Thoracic aorta (tissue), 2 donors: ENCODE measurements around the gene SPEG. TPM values are rescaled to one million over a fixed set of nuclear protein-coding genes. Genes with fewer than 3 reads are reported as not detected.
A peak's percentile ranks its signal among the peaks of the same experiment; 100 is the strongest.

Experiments
- ATAC-seq: fragments of 150-250 bp; one replicate; pipeline ENCODE4 v1.8.0; 2017; ENCODE audit warnings: low read depth; ENCODE audit not compliant: insufficient number of reproducible peaks, low FRiP score
- DNase-seq: peaks from one replicate; pipeline ENCODE4 v3.0.0-alpha.2; 2020; ENCODE audit warnings: low spot score
- H3K27ac ChIP-seq, 2 donors: fragments of 200-600 bp; sonication (generic); 1 replicate in 1 of 2; 2 replicates in 1 of 2; pipeline ENCODE4 v1.5.1; 2016; ENCODE audit warnings: mild to moderate bottlenecking in 2 of 2, moderate library complexity in 2 of 2
- H3K27me3 ChIP-seq: fragments of 200-600 bp; sonication (generic); replicated peaks from 2 replicates; pipeline ENCODE4 v1.6.0; 2016; ENCODE audit warnings: mild to moderate bottlenecking; ENCODE audit not compliant: insufficient read depth
- H3K36me3 ChIP-seq: fragments of 200-600 bp; sonication (generic); one replicate; pipeline ENCODE4 v1.5.1; 2016
- H3K4me1 ChIP-seq, 2 donors: fragments of 200-600 bp; sonication (generic); 1 replicate in 1 of 2; 2 replicates in 1 of 2; pipeline versions ENCODE4 v1.5.1 to v1.6.0; 2016; ENCODE audit warnings: low read depth in 2 of 2, mild to moderate bottlenecking in 1 of 2; ENCODE audit not compliant: control insufficient read depth in 1 of 2
- H3K4me3 ChIP-seq: fragments of 200-600 bp; sonication (generic); 2 replicates; pipeline ENCODE4 v1.5.1; 2016; ENCODE audit warnings: mild to moderate bottlenecking
- H3K9me3 ChIP-seq: fragments of 200-600 bp; sonication (generic); 2 replicates; pipeline ENCODE4 v1.5.1; 2016
- total RNA-seq, 2 donors: library from RNA; depleted of rRNA; stranded (reverse); fragments of >200 nt; gene quantifications; one replicate each; pipeline versions ENCODE4 v1.1.0 to v1.2.3, GENCODE V29; 2016
- TF ChIP-seq, protein P1 (sequence below): fragments of 200-600 bp; sonication (generic); IDR thresholded peaks from one replicate; pipeline ENCODE4 v1.5.1; 2019; ENCODE audit warnings: antibody characterized with exemption

The SPEG gene
- total RNA-seq, 2 donors from 2014 or later, result 426 to 455 TPM

DNA sequence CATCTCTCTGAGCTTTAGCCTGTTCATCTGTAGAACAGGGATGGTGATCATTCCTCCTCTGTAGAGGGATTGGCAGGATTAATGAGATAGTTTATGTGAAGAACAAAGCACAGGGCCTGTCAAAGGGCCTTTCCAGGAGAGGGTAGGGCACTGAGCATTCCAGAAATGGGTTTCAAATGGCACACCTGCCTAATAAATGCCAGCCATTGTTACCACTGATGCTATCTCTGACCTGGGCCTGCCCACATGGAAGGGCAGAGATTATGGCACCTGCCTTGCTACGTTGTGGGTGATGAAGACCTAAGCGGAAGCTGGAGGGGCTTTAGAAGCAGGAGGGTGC, 33.1 kb downstream of the SPEG start:
- H3K4me3 ChIP-seq, result no peak overlapping the region
- peaks cover 15 to 72% of the 10 kb centered on the region in 2 donors for H3K4me1 ChIP-seq
- no peaks in the 10 kb centered on the region for H3K27me3 ChIP-seq
- H3K27ac ChIP-seq, result peak overlapping the region; percentile 46 to 63
- ATAC-seq (no peak), DNase-seq (no peak)
- peaks cover 92% of the 10 kb centered on the region for H3K36me3 ChIP-seq
- no peaks in the 10 kb centered on the region for H3K9me3 ChIP-seq
- TF ChIP-seq, protein P1, sequence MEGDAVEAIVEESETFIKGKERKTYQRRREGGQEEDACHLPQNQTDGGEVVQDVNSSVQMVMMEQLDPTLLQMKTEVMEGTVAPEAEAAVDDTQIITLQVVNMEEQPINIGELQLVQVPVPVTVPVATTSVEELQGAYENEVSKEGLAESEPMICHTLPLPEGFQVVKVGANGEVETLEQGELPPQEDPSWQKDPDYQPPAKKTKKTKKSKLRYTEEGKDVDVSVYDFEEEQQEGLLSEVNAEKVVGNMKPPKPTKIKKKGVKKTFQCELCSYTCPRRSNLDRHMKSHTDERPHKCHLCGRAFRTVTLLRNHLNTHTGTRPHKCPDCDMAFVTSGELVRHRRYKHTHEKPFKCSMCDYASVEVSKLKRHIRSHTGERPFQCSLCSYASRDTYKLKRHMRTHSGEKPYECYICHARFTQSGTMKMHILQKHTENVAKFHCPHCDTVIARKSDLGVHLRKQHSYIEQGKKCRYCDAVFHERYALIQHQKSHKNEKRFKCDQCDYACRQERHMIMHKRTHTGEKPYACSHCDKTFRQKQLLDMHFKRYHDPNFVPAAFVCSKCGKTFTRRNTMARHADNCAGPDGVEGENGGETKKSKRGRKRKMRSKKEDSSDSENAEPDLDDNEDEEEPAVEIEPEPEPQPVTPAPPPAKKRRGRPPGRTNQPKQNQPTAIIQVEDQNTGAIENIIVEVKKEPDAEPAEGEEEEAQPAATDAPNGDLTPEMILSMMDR, result no peak

DNA sequence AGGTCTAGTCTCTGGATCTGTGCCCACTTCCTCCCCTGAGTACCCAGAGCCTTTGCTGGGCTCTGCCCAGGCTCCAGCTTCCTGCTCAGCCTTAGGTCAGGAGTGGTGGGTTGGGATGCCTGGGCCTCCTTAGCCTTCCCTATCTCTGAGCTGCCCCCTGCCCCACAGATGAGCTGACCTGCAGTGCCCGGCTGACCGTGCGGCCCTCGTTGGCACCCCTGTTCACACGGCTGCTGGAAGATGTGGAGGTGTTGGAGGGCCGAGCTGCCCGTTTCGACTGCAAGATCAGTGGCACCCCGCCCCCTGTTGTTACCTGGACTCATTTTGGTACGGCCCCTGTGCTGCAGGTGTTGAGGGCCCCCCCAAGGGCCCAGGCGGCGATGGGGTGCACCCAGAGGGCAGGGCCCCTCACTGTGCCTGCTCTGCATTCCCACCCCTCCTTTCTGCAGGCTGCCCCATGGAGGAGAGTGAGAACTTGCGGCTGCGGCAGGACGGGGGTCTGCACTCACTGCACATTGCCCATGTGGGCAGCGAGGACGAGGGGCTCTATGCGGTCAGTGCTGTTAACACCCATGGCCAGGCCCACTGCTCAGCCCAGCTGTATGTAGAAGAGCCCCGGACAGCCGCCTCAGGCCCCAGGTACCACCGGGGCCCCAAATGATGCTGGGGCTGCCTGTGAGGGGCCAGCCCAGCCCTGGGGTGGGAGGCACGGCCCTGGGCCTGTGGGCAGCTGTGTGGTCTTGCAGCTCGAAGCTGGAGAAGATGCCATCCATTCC, 34.0 kb downstream of the SPEG start:
- Histone ChIP-seq H3K9me3 (no peaks in the 10 kb centered on the region), H3K4me3 (no peak overlapping the region), H3K4me1 (peaks cover 9 to 63% of the 10 kb centered on the region in 2 donors), H3K36me3 (peaks cover 95% of the 10 kb centered on the region), H3K27ac (peak overlapping the region; percentile 46 to 63), H3K27me3 (no peaks in the 10 kb centered on the region)
- TF ChIP-seq, protein P1, result no peak
- no peak for DNase-seq
- no peak for ATAC-seq

DNA sequence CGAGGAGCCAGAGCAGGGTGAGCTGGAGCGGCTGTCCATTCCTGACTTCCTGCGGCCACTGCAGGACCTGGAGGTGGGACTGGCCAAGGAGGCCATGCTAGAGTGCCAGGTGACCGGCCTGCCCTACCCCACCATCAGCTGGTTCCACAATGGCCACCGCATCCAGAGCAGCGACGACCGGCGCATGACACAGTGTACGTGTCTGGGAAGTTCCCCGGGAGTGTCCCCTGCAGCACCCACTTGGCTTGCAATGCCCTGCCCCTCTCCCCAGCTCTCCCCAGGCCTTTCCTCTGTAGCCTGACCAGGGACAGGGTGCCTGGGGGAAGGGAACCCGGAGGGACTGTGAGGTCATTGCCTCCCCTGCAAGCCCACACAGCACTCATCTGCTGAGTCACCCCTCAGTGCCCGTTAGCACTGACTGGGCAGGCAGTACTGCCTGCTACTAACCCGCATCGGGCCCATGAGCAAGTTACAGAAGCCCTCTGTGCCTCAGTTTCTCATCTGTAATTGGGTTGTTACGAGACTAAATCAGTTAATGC, 34.6 kb downstream of the SPEG start:
- ATAC-seq, result no peak

DNA sequence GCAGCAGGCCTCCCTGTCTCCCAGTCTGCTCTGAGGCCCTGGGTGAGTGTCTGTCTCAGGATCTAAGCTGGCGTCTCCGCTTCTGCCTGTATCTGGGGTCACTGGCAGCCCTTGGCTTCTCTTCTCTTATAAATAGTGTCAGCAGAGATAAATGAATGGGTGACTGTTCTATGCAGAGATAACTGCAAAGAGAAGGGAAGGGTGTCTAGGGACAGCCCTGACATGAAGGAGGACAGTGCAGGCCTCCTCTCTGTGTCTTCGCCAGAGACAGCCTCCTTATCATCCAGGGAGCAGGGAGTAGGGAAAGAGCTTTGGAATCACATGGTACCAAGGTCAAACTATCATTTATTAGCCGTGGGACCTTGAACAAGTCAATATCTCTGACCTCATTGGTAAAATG, 35.8 kb downstream of the SPEG start:
- TF ChIP-seq, protein P1, result no peak
- peak overlapping the region; percentile 46 to 63 for H3K27ac ChIP-seq
- peaks cover 92% of the 10 kb centered on the region for H3K36me3 ChIP-seq
- H3K4me1 ChIP-seq, result peaks cover 4 to 46% of the 10 kb centered on the region in 2 donors
- no peak overlapping the region for H3K4me3 ChIP-seq
- ATAC-seq, result no peak
- no peak for DNase-seq
- no peaks in the 10 kb centered on the region for H3K27me3 ChIP-seq
- no peaks in the 10 kb centered on the region for H3K9me3 ChIP-seq

More for the DNA sequence above, 34.6 kb downstream of the SPEG start:
- no peak for DNase-seq
- no peaks in the 10 kb centered on the region for H3K9me3 ChIP-seq
- H3K4me1 ChIP-seq, result peaks cover 9 to 56% of the 10 kb centered on the region in 2 donors
- peaks cover 95% of the 10 kb centered on the region for H3K36me3 ChIP-seq
- no peak overlapping the region for H3K4me3 ChIP-seq
- TF ChIP-seq, protein P1, result no peak
- H3K27ac ChIP-seq, result peak overlapping the region; percentile 46 to 63
- no peaks in the 10 kb centered on the region for H3K27me3 ChIP-seq

DNA sequence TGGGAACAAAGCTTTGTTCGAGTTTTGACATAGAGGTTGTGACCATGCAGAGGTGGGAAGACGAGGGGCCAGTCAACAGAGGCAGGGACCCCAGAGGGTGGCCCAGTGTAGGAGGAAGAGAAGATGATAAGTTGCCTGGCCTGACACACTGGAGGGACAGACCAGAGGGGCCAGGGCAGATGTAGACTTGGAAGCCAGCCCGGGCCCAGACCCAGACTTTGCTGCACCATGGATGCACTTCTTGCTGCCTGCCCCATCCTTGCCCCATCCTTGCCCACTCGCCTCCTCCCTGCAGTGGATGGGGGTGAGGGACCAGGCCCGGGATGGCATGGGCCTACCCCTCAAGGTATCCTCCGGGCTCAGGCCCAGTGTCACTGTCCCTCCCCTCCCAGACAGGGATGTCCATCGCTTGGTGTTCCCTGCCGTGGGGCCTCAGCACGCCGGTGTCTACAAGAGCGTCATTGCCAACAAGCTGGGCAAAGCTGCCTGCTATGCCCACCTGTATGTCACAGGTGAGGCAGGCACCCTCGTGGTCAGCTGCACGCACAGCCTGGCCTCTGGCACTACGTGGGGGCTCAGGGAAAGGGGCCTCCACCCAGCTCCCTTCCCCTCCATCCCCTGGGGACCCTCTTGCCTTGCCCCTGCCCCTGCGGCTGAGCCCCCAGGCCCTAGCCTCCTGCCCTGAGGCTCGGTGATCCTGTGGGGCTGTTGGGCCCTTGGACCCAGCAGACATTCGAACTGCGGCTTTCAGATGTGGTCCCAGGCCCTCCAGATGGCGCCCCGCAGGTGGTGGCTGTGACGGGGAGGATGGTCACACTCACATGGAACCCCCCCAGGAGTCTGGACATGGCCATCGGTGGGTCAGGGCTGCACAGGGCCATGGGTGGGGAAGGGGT, 37.1 kb downstream of the SPEG start:
- no peaks in the 10 kb centered on the region for H3K9me3 ChIP-seq
- H3K27ac ChIP-seq, result peak overlapping the region; percentile 19 to 34
- DNase-seq, result no peak
- peaks cover 4 to 45% of the 10 kb centered on the region in 2 donors for H3K4me1 ChIP-seq
- no peaks in the 10 kb centered on the region for H3K27me3 ChIP-seq
- no peak for ATAC-seq
- H3K36me3 ChIP-seq, result peaks cover 88% of the 10 kb centered on the region
- TF ChIP-seq, protein P1, result no peak
- no peak overlapping the region for H3K4me3 ChIP-seq
